Measurements from ENCODE around the gene ZNF697.

- TF ChIP-seq CTCF (optimal IDR thresholded peaks at IDR 0.05 in 1 of 3, IDR thresholded peaks at IDR 0.05 in 1 of 3, conservative IDR thresholded peaks at IDR 0.05 in 1 of 3; ENCODE audit: extremely low read depth in 1 of 3, insufficient read depth in 2 of 3, low read length in 3 of 3) (no peak), EZH2 (IDR thresholded peaks at IDR 0.05; ENCODE audit: low read length) (no peak)
Observed at GRCh38 chr1:119664067-119664466, 16.0 kb upstream of the ZNF697 start.

Measured in keratinocyte (primary cell).